Sciatic nerve (tissue), 2 donors: Measurements from ENCODE around the gene CLDN16. TPM values are rescaled to one million over a fixed set of nuclear protein-coding genes. Genes with fewer than 3 reads are reported as not detected.

Experiments used
- ATAC-seq: fragments of 200-7000 bp; cut with Tn5 transposase; one replicate; pipeline ENCODE4 v1.9.1; 2020; ENCODE audit warnings: mild to moderate bottlenecking, moderate library complexity
- DNase-seq: peaks from one replicate; pipeline ENCODE4 v3.0.0-alpha.2; 2020; ENCODE audit warnings: low spot score
- intact Hi-C: fragments of 100-400 bp; cut with DNase I; formaldehyde crosslinking; loops from one replicate; pipeline ENCODE4 v1.14.2; 2022
- total RNA-seq: library from RNA; stranded (reverse); fragmentation: NEBNext Ultra II Directional; extraction: Animal tissue kit (Norgen Biotek cat#: 25700); gene quantifications from one replicate; pipeline ENCODE4 v1.2.1, GENCODE V29; 2021
- donor health status: DM: no; HTN: no; CAD: no.
- donor health status: DM: no; HTN: no; CAD: no.

Gene CLDN16
- total RNA-seq, 1 donor from 2014 or later = 0.53 TPM

DNA sequence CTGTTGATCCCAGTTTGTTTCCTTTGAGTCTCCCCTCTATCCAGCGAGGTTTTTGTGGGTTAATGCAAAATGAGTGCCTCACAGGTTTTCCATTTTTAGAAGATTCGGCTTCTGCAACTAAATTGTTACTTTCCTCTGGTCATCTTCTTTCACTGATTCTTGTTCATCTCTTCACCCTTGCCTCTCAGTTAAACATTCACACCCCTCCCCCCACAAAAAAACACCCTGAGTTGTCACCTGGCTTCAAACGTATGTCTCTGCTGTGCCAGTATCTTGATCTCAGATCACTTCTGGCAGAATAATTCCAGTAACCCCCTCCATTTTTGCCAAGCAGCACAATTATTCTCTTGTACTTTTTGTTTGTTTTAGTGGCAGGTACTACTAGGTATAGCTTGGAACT lies 12.3 kb upstream of the CLDN16 start:
- ATAC-seq = no peak

DNA sequence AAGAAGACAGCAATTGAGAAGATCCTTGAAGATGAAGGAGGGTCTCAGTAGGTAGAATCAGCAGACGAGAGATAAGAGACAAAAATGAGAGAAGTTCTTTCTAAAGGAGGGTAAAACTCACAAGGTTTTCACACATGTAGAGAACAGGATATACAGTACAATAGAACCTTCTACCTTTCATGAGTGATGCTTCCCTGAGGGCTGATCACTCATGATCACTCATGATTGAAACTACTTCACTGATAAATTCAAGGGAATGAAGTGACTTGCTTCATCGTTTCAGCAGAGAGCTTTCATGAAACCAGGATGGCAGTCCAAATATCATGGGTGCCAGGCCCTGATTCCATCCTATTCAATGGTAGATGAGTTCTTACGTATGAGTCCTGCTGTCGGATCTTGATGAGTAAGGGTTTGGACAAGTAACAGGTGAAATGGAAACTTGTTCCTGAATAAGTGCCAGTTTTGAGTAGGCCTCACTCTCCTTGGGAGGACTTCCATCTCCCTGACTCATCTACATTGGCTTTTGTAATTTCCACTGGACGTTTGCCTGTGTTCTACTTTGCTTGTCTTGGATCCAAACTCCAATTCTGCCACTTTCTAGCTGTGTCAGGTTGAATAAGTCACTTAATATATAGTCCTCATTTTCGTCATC lies 9.6 kb upstream of the CLDN16 start:
- DNase-seq (no peak), ATAC-seq (peak; percentile 90)
- intact Hi-C loops = no loop called here

More for the DNA sequence above, 12.3 kb upstream of the CLDN16 start:
- intact Hi-C loops = no loop called here
- no peak for DNase-seq

DNA sequence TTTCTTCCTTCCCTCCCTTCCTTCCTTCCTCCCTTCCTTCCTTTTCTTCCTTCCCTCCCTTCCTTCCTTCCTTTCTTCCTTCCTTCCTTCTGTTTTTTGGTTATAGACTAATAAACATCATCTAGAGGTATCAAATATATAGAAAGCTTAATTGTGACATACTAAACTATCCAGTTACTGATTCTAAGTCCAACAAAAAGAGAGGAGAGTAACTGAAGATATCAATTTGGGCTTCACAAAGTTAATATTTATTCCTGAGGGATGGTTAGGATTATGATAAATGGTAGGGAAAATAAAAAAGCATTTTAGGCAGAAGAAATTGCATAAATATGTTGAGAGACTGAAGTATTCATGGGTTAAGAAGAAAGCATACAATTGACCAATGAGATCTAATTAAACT lies 7.8 kb upstream of the CLDN16 start:
- ATAC-seq (no peak), DNase-seq (no peak)
- intact Hi-C loops = no loop called here

DNA sequence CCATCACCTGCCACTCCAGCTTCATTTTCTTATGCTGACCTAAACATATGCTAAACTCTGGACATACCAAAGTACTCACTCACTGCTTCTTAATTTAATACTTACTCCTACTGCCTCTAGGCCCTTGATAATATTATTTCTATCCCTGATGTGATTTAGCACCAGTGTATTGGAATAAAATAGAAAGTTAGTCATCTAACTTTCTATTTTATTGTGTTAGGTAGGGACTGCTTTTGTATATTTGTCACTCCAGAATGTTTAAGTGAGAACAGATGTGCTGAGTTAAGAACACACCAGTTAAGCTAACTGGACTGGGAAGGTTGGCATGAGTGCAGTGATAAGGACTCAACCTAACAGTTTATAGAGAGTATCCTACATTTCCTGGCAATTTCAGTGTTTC lies 6.5 kb upstream of the CLDN16 start:
- intact Hi-C loops = no loop called here
- ATAC-seq = no peak
- DNase-seq = no peak

DNA sequence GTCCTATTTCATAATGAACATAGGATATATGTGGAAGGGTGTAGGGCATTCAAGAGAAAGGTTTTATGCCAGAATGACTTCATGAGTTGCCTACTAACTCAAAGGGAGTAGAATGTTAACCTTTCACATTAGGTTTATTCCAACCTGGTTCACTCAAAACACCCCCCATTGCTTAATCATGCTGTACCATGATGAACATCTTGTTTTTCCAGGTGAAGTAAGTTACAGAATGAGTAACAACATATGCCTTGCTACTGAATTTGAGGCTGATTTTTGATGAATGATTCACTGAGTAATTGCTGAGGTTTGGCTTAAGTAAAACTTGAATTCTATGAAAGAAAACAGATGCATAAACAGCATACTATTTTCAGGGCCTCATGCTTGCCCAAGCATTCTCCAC lies 5.9 kb upstream of the CLDN16 start:
- intact Hi-C loops = no loop called here
- DNase-seq = no peak
- ATAC-seq = no peak

DNA sequence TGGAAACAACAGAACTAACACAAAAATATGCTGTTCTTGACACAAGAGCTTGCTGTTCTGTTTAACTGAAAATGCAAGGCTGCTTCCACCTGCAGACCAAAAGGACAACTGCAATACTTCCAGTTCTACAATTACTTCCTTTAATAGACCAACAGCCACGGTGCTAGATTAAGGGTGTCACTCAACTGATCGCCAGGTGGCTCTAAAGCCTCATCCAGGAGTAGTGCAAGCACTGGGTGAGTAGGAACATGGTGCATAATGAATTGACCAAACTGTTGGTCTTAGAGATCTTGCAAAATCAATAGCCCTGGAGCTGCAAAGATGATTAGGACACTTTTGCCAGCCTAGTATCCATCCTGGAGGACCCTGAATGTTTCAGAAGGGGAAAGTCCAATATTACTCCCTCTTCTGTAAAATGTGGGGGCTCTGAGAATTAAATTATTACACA lies 3.6 kb upstream of the CLDN16 start:
- intact Hi-C loops = no loop called here
- DNase-seq = no peak
- ATAC-seq = peak; percentile 81

DNA sequence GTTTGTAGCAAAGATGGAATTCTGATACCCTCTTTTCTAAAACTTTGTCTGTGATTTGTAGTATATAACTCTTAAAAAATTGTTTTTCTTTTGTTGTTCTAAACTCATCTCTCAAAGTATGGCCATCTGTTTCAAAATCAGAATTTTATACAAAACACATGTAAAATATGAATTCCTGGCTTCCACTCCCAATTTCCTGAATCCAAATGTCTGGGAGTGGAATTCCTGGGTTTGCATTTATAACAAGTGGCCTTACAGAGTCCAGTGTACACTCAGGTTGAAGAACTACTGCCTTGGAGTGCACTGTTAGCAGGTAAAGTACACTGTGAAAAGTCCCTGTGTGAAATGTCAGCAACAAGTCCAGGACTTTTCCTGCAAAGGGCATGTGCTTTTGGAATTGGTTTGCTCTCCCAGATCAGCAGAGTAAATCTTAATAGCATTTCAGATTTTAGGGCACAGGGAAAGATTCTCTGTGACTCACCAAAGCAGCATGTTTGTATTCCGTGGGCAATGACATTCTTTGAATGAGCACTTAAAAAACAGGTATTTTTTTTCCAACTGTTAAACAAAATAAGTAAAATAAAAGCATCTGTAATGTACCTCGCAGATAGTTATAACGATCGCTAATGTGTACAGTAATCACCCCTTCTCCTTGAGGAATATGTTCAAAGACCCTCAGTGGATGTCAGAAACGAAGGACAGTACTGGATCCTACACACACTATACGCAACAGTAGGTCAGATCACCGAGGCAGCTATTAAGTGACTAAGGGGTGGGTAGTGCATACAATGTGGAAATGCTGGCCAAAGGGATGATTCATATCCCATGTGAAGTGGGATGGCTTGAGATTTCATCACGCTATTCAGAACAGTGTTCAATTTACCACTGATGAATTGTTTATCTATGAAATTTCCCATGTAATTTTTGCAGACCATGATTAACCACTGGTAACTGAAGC lies 2.0 kb upstream of the CLDN16 start:
- ATAC-seq = peak; percentile 73
- no peak for DNase-seq
- intact Hi-C loops = no loop called here

DNA sequence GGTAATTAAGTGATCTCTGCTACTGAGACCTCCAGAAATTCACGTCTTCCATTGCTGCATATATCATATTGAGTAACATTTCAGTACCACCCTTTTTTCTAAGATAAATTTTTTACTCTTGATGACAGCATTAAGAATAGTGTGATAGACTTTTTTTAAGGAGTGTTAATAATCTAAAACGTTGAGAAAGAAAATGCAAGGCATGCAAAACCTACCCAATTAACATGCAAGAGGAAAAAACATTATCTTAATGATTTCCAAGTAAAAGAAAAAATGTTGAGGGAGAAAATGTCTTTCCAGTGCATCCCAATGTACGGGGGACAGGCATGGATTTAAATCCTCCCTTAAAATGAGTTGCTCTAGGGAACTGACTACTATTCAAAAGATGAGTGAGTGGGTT lies 740 bp downstream of the CLDN16 start:
- DNase-seq (no peak), ATAC-seq (no peak)
- intact Hi-C loops = no loop called here

DNA sequence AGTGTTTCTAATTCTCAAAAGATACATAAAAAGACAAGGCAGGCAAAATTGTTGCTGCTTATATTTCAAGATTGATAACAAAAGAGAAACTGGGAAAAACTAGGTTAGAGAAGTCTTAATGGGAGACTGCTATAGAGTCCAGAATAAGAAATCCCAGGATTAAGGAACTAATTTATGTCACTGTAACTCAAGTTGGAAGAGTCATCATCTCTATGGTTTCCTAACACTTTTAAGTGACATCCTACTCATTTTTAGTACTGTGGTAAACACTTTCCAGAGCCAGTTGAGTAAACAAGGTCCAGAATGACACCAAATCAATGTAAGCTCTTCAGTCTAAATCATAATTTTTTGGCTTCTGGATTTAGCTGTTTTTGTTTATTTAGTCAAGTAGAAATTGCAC lies 8.0 kb downstream of the CLDN16 start:
- no peak for DNase-seq
- intact Hi-C loops = no loop called here
- ATAC-seq = no peak

DNA sequence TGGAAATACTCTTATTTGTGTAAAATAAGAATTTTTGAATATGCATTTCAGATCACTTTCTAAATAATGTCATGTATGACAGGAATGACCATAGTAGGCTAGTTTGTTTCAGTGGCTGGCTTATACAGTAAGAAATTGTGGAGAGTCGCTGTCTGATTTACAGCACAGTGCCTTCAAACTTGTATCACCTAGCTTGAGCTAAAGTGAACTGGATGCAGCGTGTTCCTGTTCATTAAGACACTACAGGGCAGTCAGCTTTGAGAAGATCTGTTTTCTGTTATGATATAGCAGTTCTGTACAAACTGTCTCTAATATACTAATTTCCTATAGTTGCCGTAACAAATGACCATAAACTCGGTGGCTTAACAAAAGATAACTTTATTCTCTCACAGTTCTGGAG lies 9.9 kb downstream of the CLDN16 start:
- ATAC-seq (no peak), DNase-seq (no peak)
- intact Hi-C loops = no loop called here

DNA sequence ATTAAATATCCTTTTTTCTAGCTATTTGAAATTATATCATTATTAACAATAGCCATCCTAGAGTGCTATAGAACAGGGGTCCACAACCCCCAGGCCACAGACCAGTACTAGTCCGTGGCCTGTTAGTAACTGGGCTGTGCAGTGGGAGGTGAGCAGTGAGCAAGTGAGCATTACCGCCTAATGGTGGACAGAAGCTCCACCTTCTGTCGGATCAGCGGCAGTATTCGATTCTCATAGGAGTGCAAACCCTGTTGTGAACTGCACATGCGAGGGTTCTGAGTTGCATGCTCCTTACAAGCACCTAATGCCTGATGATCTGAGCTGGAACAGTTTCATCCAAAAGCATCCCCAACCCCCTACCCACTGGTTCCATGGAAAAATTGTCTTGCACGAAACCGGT lies 11.7 kb downstream of the CLDN16 start:
- DNase-seq = no peak
- intact Hi-C loops = no loop called here
- ATAC-seq = no peak

DNA sequence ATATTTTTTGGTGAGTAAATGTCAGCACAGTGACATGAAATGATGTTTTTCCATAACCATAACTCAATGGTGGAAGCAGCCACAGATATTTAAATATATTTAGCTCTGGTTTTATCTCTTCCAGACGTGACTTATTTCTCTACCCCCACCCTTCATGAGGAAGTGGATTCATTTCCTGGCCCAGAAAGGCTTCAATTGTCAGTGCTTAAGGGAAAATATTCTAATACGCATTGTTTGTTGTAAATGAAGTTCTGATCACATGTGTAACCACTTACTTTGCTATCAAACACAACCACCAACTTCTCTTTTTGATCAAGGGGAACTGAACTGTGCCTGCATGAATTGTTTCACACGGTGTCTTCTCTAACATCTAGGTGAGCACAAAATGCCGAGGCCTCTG lies 14.0 kb downstream of the CLDN16 start:
- intact Hi-C loops = no loop called here
- ATAC-seq = no peak
- DNase-seq = no peak

DNA sequence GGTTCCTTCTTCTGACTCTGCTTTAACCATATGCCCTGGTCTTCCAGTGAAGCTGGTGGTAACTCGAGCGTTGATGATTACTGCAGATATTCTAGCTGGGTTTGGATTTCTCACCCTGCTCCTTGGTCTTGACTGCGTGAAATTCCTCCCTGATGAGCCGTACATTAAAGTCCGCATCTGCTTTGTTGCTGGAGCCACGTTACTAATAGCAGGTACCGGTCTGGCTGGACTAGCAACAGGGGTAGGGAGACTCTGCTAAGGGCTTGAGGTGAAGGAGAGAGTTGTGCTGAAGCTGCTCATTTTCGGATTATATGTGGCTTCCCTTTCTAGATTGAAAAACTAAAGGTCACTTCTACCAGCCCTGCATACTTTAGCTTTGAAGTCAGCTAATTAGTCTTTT lies 16.8 kb downstream of the CLDN16 start:
- intact Hi-C loops = no loop called here
- DNase-seq (no peak), ATAC-seq (no peak)

DNA sequence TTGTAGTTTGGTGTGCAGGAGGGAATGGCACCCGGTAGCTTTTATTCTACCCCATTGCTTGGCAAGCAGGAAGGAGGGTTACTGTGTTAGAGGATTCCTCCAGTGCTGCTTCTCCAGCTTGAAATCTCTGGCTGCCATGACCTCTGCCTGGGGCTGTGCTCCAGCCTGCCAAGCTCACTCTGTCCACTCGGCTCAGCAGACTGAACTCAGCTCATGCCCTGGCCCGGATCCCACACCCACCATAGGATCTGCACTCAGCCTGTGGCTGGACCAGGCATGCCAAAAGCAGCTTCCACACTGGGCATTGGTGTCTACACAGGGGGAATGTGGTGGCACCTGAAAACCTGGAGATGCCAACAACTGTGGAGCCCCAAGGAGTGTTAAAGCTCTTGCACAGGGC lies 26.3 kb downstream of the CLDN16 start:
- DNase-seq = no peak
- intact Hi-C loops = no loop called here
- peak; percentile 32 for ATAC-seq

DNA sequence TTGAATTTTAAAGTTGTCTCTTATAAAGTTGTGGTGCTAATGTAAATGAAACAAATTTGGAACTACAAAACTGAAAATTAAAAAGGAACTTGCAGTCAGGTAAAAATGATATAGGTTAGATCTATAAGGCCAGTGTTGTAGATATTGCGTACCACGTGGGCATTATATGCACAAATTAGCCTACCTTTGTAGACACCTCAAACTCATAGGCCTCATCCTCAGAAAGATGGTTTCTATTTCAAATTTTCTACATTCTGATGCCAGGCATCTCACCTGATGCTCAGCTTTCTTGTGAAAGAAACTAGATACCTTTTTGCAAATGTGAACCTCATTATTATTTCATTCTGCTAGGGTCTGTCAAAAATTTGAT lies 36.1 kb downstream of the CLDN16 start:
- intact Hi-C loops = no loop called here
- ATAC-seq (no peak), DNase-seq (no peak)

DNA sequence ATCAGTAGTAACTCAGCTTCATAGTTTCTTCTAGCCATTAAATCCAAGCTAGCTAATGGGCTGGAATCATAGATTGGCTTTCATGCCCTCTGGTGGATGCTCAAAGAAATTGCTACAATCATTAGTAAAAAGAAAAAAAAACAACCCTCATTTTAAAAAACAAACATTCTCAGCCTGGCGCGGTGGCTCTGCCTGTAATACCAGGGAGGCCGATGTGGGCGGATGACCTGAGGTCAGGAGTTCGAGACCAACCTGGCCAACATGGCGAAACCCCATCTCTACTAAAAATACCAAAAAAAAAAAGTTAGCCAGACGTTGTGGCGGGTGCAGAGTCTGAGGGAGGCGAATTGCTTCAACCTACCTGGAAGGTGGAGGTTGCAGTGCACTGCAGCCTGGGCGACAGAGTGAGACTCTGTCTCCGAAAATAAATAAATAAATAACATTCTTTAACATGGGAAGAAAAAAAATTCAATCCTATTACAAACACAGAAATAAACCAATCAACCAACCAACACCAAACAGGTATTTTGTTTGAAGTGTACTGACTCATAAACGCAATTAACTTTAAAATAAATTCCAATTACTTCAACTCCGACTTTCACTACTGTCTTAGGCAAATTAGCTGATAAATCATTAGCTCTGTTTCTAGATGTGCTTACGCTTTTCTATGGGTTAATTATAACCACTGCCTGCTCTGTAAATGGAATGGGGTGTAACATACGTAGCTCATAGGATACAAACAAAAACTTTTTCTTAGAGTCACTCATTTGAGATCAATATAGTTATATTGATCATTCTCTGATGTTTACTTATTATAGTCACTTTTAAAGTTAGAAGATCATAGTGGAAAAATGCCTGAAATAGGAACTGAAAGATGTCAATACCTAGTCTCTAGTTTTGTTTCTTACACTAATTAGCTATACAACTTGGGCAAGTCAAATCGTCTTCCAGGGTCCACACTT lies 36.8 kb downstream of the CLDN16 start:
- DNase-seq (peak; percentile 68), ATAC-seq (peak; percentile 71)
- intact Hi-C loops = no loop called here

DNA sequence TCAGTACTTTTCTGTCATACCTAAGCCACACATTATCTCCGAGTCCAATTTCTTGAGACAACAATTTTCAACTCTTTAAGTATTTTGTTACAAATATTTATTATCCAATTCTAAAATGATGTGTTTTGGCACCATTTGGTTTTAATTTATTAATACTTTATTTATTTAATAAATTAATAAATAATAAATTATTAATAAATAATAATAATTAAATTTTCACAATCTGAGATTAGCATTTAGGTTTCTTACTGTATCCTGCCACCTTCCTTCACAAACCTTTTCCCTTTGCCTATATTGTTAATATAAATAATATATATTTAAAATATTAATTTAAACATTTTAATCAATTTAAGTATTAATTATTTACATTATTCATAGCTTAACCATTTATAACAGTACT lies 37.9 kb downstream of the CLDN16 start:
- intact Hi-C loops = no loop called here
- DNase-seq = no peak
- no peak for ATAC-seq

DNA sequence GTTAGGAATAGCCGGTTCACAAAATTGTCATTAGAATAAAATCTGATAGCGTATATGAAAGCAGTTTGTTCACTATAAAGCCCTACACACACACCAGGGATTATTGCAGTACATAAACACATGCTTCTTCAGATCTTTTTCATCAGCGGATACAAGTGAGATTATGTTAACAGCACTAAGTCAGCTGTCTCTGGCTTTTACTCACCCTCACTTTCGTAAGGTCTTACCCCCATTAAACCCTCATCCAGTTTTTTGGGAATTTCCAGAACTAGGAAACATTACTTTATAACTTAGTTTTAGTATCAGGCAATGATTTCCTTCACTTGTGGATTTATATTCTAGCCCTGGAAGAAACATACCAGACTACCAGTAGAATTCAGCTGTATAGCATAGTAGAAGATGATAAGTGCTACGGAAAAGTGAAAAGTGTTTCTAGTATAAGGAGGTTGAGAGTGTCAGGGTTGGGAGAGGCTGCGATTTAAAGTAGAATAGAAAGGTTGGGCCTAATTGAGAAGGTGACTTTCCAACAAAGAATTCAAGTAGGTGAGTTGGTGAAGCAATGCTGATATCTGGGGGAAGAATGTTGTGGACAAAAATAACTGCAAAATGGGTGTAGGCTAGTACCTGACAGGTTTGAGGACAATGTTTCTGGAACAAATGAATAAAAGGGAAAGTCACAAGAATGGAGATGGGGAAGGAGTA lies 39.0 kb downstream of the CLDN16 start:
- ATAC-seq = no peak
- intact Hi-C loops = no loop called here

DNA sequence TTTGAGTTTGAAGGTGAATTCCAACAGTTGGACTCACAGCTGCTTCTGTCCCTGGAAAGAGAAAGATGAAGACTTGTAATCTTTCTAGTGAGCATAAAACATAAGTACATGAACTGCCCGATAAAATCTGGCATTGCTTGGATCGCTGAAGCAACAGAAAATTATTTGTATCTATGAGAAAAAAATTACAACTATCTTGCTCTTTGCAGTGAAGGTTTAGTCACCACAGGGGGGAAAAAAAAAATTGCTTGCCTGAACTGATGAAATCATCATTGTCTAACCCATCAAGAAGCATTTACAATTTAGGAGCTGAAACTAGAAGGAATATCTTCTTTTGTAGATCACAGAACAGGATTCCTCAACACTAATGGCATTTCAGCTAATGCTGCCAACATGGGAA lies 41.7 kb downstream of the CLDN16 start:
- DNase-seq (no peak), ATAC-seq (no peak)
- intact Hi-C loops = no loop called here

More for the DNA sequence above, 39.0 kb downstream of the CLDN16 start:
- no peak for DNase-seq
